HCT116 (cell line): ENCODE measurements around the gene EPS8L2. TPM values are rescaled to one million over a fixed set of nuclear protein-coding genes. Genes with fewer than 3 reads are reported as not detected.

ENCODE experiments used
- ATAC-seq: fragments of 200-7000 bp; cut with Tn5 transposase; 2 replicates; pipeline ENCODE4 v1.9.1; 2020; ENCODE audit warnings: mild to moderate bottlenecking, moderate library complexity
- BruUV-seq: library from RNA; stranded (reverse); fragments of 400-500 nt; replicated peaks from 2 replicates; lab custom pipeline; 2021; lab: Mats Ljungman, UMichigan
- CTCF ChIA-PET: fragments of 300-600 bp; sonication (Branson Sonifier 250); formaldehyde crosslinking; loops from one replicate; lab custom pipeline; 2021; ENCODE audit warnings: antibody characterized with exemption; lab: Charles Lee
- POLR2A ChIA-PET: fragments of 300-600, 350-600 bp; sonication (Branson Sonifier 250); formaldehyde crosslinking; loops from one replicate; lab custom pipeline; 2021; ENCODE audit warnings: antibody characterized with exemption; lab: Charles Lee
- RAD21 ChIA-PET, 2 experiments: fragments of 300-600 bp; sonication (Branson Sonifier 250); formaldehyde crosslinking; loops; one replicate each; lab custom pipeline; 2023; ENCODE audit warnings: low total read pairs in 2 of 2; ENCODE audit not compliant: uncharacterized antibody in 2 of 2, unreplicated experiment in 2 of 2, low non-redundant PET in 1 of 2; lab: Charles Lee
- DNase-seq: peaks from one replicate; pipeline ENCODE4 v3.0.0-alpha.2; 2010; ENCODE audit warnings: low read depth, low spot score
- H2AFZ ChIP-seq: fragments of 200-600 bp; shearing (Covaris generic), sonication (generic); 2 replicates; pipeline ENCODE4 v1.6.1; 2017; ENCODE audit warnings: low read depth, mixed run types, mixed read lengths, antibody characterized with exemption, low read length; ENCODE audit not compliant: poor library complexity, severe bottlenecking
- H3K27ac ChIP-seq: 2 replicates; pipeline ENCODE4 v1.5.1; 2012; ENCODE audit warnings: low read depth, low read length
- H3K27me3 ChIP-seq: fragments of 200-600 bp; sonication (generic); 2 replicates; pipeline ENCODE4 v1.6.1; 2016; ENCODE audit warnings: mixed run types, low read length, mixed read lengths; ENCODE audit not compliant: insufficient read depth
- H3K36me3 ChIP-seq, 2 experiments: fragments of 200-500 bp in 1 of 2; fragments of 200-600 bp in 1 of 2; sonication (Bioruptor generic) in 1 of 2; sonication (generic) in 1 of 2; 2 replicates each; pipeline versions ENCODE4 v1.5.1 to v1.6.1; 2014 to 2016; ENCODE audit warnings: low read length in 2 of 2, inconsistent platforms in 1 of 2, mixed read lengths in 1 of 2, mixed run types in 1 of 2; ENCODE audit not compliant: insufficient read depth in 2 of 2, control insufficient read depth in 1 of 2
- H3K4me1 ChIP-seq, 2 experiments: fragments of 200-600 bp in 1 of 2; sonication (generic) in 1 of 2; 2 replicates each; pipeline versions ENCODE4 v1.5.1 to v1.6.1; 2012 to 2017; ENCODE audit warnings: low read length in 2 of 2, inconsistent platforms in 1 of 2, mild to moderate bottlenecking in 1 of 2, mixed read lengths in 1 of 2, mixed run types in 1 of 2, moderate library complexity in 1 of 2; ENCODE audit not compliant: insufficient read depth in 2 of 2, control insufficient read depth in 1 of 2
- H3K4me2 ChIP-seq: fragments of 200-600 bp; sonication (generic); 2 replicates; pipeline ENCODE4 v1.6.1; 2017; ENCODE audit warnings: mixed run types, low read length, mixed read lengths
- H3K4me3 ChIP-seq, 2 experiments: fragments of 200-600 bp in 1 of 2; sonication (generic) in 1 of 2; replicated peaks in 1 of 2; 2 replicates each; pipeline ENCODE4 v1.5.1; 2011 to 2016; ENCODE audit warnings: low read length in 2 of 2, control low read depth in 1 of 2, low read depth in 1 of 2, mild to moderate bottlenecking in 1 of 2, mixed read lengths in 1 of 2, mixed run types in 1 of 2
- H3K79me2 ChIP-seq: fragments of 200-600 bp; sonication (generic); 2 replicates; pipeline ENCODE4 v1.6.1; 2017; ENCODE audit warnings: mild to moderate bottlenecking, mixed run types, low read length, moderate library complexity, mixed read lengths; ENCODE audit not compliant: insufficient read depth
- H3K9ac ChIP-seq: fragments of 200-600 bp; sonication (generic); 2 replicates; pipeline ENCODE4 v1.6.1; 2016; ENCODE audit warnings: low read length, mixed read lengths
- H3K9me2 ChIP-seq: fragments of 200-600 bp; sonication (generic), shearing (Covaris generic); 2 replicates; pipeline ENCODE4 v1.6.1; 2017; ENCODE audit warnings: mixed run types, mild to moderate bottlenecking, moderate library complexity; ENCODE audit not compliant: insufficient read depth
- H3K9me3 ChIP-seq, 2 experiments: fragments of 200-500 bp in 1 of 2; fragments of 200-600 bp in 1 of 2; sonication (Bioruptor generic) in 1 of 2; sonication (generic) in 1 of 2; 2 replicates each; pipeline ENCODE4 v1.6.1; 2014 to 2017; ENCODE audit warnings: low read length in 2 of 2, mixed read lengths in 2 of 2, inconsistent platforms in 1 of 2, low read depth in 1 of 2, mild to moderate bottlenecking in 1 of 2, mixed run types in 1 of 2, moderate library complexity in 1 of 2; ENCODE audit not compliant: control insufficient read depth in 1 of 2, insufficient read depth in 1 of 2
- H4K20me1 ChIP-seq: fragments of 200-600 bp; sonication (generic), shearing (Covaris generic); 2 replicates; pipeline ENCODE4 v1.6.1; 2017; ENCODE audit warnings: mixed run types, mild to moderate bottlenecking, moderate library complexity; ENCODE audit not compliant: insufficient read depth
- ATF3 ChIP-seq: IDR thresholded peaks from 2 replicates; pipeline ENCODE4 v1.6.1; 2012
- CEBPB ChIP-seq: IDR thresholded peaks from 2 replicates; pipeline ENCODE4 v1.6.1; 2012; ENCODE audit warnings: low read depth
- CTCF ChIP-seq, 3 experiments: fragments of 200-600 bp in 1 of 3; sonication (generic) in 1 of 3; IDR thresholded peaks in 2 of 3; conservative IDR thresholded peaks in 1 of 3; 2 replicates each; pipeline ENCODE4 v1.5.1; 2012 to 2017; ENCODE audit warnings: low read depth in 2 of 3, low read length in 2 of 3, antibody characterized with exemption in 1 of 3, borderline replicate concordance in 1 of 3, control low read depth in 1 of 3, mild to moderate bottlenecking in 1 of 3, mixed read lengths in 1 of 3, mixed run types in 1 of 3, moderate library complexity in 1 of 3; ENCODE audit not compliant: insufficient read depth in 1 of 3
- EGR1 ChIP-seq: IDR thresholded peaks from 2 replicates; pipeline ENCODE4 v1.6.1; 2012; ENCODE audit warnings: low read depth
- EZH2 ChIP-seq: fragments of 200-600 bp; sonication (generic); IDR thresholded peaks from 2 replicates; pipeline ENCODE4 v1.6.1; 2017; ENCODE audit warnings: antibody characterized with exemption, mixed run types
- EZH2phosphoT487 ChIP-seq: fragments of 200-600 bp; IDR thresholded peaks from 2 replicates; pipeline ENCODE4 v1.6.1; 2018; ENCODE audit warnings: antibody characterized with exemption, borderline replicate concordance
- FOSL1 ChIP-seq: IDR thresholded peaks from 2 replicates; pipeline ENCODE4 v1.6.1; 2012; ENCODE audit warnings: low read depth
- MAX ChIP-seq: IDR thresholded peaks from 2 replicates; pipeline ENCODE4 v1.6.1; 2012
- POLR2A ChIP-seq: IDR thresholded peaks from 2 replicates; pipeline ENCODE4 v1.7.0; 2011; ENCODE audit warnings: borderline replicate concordance; ENCODE audit not compliant: insufficient read depth, insufficient read length; ENCODE audit errors: extremely low read depth
- RAD21 ChIP-seq: IDR thresholded peaks from 2 replicates; pipeline ENCODE4 v1.6.1; 2012; ENCODE audit warnings: low read depth, mild to moderate bottlenecking
- SP1 ChIP-seq: IDR thresholded peaks from 2 replicates; pipeline ENCODE4 v1.6.1; 2012; ENCODE audit warnings: low read depth
- SRF ChIP-seq: IDR thresholded peaks from 2 replicates; pipeline ENCODE4 v1.6.1; 2012; ENCODE audit warnings: low read depth
- TCF7L2 ChIP-seq: IDR thresholded peaks from 2 replicates; pipeline ENCODE4 v1.7.0; 2011; ENCODE audit warnings: borderline replicate concordance, inconsistent platforms; ENCODE audit not compliant: insufficient read depth, insufficient read length; ENCODE audit errors: extremely low read depth
- ZNF274 ChIP-seq: fragments of 200-500 bp; sonication (Bioruptor generic); IDR thresholded peaks from 2 replicates; pipeline ENCODE4 v1.6.1; 2014; ENCODE audit warnings: mild to moderate bottlenecking, low read depth, low read length, inconsistent platforms
- intact Hi-C: fragments of 100-400 bp; cut with micrococcal nuclease; formaldehyde crosslinking; loops from 2 replicates; pipeline ENCODE4 v1.10.0; 2022
- total RNA-seq: library from RNA; stranded (reverse); gene quantifications from one replicate; pipeline ENCODE4 v1.2.1, GENCODE V29; 2021; ENCODE audit not compliant: unreplicated experiment

The EPS8L2 gene
- total RNA-seq, 1 experiment from 2014 or later, result 157 TPM

- Histone ChIP-seq H3K27me3 (no peaks in the 10 kb centered on the region), H3K36me3 (peaks cover 3 to 11% of the 10 kb centered on the region in 2 experiments; a peak in 2 of 4 replicates), H2AFZ (no peak overlapping the region), H3K27ac (no peak overlapping the region), H4K20me1 (no peaks in the 10 kb centered on the region), H3K4me2 (peak overlapping the region; percentile 39; the same call in 1 of the 2 replicates), H3K9me3 (no peaks in the 10 kb centered on the region), H3K4me3 (no peak overlapping the region), H3K4me1 (peaks cover 0 to 10% of the 10 kb centered on the region in 2 experiments; a peak in 2 of 4 replicates), H3K79me2 (peaks cover 8% of the 10 kb centered on the region; the same call in 1 of the 2 replicates), H3K9me2 (no peaks in the 10 kb centered on the region), H3K9ac (no peak overlapping the region)
- intact Hi-C loops, result no loop called here
- ATAC-seq (peak; percentile 73), DNase-seq (no peak)
- CTCF ChIA-PET, result interaction anchor here (1.3 kb wide), 2 partner anchors 14 to 25 kb away, joined by 4 to 5 read pairs; partner anchors contain the start of genes DEAF1 and TMEM80
- RAD21 ChIA-PET, result no interaction called here
- BruUV-seq, result no TSS peak
- TF ChIP-seq ZNF274, result no peak
- no peak for TF ChIP-seq POLR2A
- no peak for TF ChIP-seq CTCF (IDR thresholded peaks at IDR 0.05 in 2 of 3, conservative IDR thresholded peaks at IDR 0.05 in 1 of 3; ENCODE audit: borderline replicate concordance in 1 of 3, insufficient read depth in 1 of 3, low read depth in 2 of 3, low read length in 2 of 3)
- POLR2A ChIA-PET, result no interaction called here
Measured at GRCh38 chr11:720642-721246, 14.7 kb downstream of the EPS8L2 start.

- Histone ChIP-seq H3K27me3 (no peaks in the 10 kb centered on the region), H3K4me2 (no peak overlapping the region), H4K20me1 (no peaks in the 10 kb centered on the region), H3K27ac (no peak overlapping the region), H3K9me2 (no peaks in the 10 kb centered on the region), H3K9ac (no peak overlapping the region), H3K9me3 (no peaks in the 10 kb centered on the region), H3K36me3 (peaks cover 3 to 11% of the 10 kb centered on the region in 2 experiments; a peak in 2 of 4 replicates), H2AFZ (no peak overlapping the region), H3K4me3 (no peak overlapping the region), H3K79me2 (peaks cover 7% of the 10 kb centered on the region; the same call in 1 of the 2 replicates), H3K4me1 (peaks cover 0 to 10% of the 10 kb centered on the region in 2 experiments; a peak in 2 of 4 replicates)
- TF ChIP-seq FOSL1 (no peak), TCF7L2 (no peak), SRF (no peak), CEBPB (no peak), SP1 (no peak), EZH2phosphoT487 (no peak), ATF3 (no peak), EGR1 (no peak), EZH2 (no peak), RAD21 (no peak), MAX (no peak)
- ATAC-seq (no peak), DNase-seq (no peak)
- intact Hi-C loops, result no loop called here
- TSS peak; percentile 39 for BruUV-seq
- ChIA-PET RAD21 (no interaction called here), CTCF (interaction anchor here (1.3 kb wide), 1 partner anchor 14 kb away, joined by 4 read pairs; no protein-coding TSS in a partner anchor), POLR2A (no interaction called here)
Measured at GRCh38 chr11:721247-721740, 15.3 kb downstream of the EPS8L2 start.
